B cell (primary cell): ENCODE data around the gene SPATA2L.

Source experiments
- CTCF ChIP-seq: fragments of 200-600 bp; IDR thresholded peaks from one replicate; pipeline ENCODE4 v1.8.0; 2022; ENCODE audit warnings: antibody characterized with exemption, mild to moderate bottlenecking
- EZH2 ChIP-seq: IDR thresholded peaks from 2 replicates; pipeline ENCODE4 v1.6.1; 2012; ENCODE audit warnings: borderline replicate concordance, low read depth, mild to moderate bottlenecking, moderate library complexity, low read length; ENCODE audit not compliant: insufficient read depth, poor library complexity, severe bottlenecking

DNA sequence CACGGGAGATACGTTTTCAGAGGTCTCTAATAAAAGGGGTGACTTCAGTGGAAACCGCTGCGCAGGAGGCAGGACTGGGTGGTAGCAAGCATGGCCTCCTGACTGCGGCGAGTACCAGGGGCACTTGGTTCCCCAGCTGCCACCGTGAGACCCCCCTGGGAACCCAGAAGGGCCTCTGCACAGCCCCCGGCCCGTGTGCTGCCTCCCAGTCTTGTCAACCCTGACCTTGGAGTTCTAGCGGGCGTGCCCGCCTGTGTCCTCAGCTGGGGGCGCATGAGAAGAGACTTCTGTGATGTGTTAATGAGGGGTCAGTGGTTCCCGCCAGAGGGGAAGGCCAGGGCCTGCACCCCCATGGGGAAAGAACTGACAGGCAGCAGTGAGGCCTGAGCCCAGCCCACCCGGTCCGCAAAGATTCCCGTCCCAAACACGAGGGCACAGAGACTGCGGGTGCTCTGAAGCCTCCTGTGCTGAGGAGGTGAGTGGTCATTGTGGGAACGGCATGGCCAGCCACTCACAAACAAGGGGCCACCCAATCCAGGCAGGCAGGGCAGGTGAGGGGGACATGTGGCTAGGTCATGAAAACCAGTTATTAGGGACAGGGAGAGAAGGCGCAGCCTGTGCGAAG is 29.2 kb upstream of the SPATA2L start:
- TF ChIP-seq CTCF = no peak
- no peak for TF ChIP-seq EZH2
